C4-2B (cell line): Measurements from ENCODE around the gene GTPBP6.

Experiments used
- H3K27ac ChIP-seq: fragments of 450-650 bp; 2 replicates; pipeline ENCODE4 v1.5.1; 2017
- ZFX ChIP-seq: fragments of 450-650 bp; IDR thresholded peaks from 2 replicates; pipeline ENCODE4 v1.6.1; 2017
- TF ChIP-seq, protein P1 (sequence below): fragments of 450-650 bp; conservative IDR thresholded peaks from 2 replicates; pipeline ENCODE4 v1.5.1; 2017; ENCODE audit warnings: mild to moderate bottlenecking

The GTPBP6 gene, protein sequence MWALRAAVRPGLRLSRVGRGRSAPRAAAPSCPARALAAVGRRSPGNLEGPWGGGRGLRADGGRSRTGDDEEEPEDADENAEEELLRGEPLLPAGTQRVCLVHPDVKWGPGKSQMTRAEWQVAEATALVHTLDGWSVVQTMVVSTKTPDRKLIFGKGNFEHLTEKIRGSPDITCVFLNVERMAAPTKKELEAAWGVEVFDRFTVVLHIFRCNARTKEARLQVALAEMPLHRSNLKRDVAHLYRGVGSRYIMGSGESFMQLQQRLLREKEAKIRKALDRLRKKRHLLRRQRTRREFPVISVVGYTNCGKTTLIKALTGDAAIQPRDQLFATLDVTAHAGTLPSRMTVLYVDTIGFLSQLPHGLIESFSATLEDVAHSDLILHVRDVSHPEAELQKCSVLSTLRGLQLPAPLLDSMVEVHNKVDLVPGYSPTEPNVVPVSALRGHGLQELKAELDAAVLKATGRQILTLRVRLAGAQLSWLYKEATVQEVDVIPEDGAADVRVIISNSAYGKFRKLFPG

DNA sequence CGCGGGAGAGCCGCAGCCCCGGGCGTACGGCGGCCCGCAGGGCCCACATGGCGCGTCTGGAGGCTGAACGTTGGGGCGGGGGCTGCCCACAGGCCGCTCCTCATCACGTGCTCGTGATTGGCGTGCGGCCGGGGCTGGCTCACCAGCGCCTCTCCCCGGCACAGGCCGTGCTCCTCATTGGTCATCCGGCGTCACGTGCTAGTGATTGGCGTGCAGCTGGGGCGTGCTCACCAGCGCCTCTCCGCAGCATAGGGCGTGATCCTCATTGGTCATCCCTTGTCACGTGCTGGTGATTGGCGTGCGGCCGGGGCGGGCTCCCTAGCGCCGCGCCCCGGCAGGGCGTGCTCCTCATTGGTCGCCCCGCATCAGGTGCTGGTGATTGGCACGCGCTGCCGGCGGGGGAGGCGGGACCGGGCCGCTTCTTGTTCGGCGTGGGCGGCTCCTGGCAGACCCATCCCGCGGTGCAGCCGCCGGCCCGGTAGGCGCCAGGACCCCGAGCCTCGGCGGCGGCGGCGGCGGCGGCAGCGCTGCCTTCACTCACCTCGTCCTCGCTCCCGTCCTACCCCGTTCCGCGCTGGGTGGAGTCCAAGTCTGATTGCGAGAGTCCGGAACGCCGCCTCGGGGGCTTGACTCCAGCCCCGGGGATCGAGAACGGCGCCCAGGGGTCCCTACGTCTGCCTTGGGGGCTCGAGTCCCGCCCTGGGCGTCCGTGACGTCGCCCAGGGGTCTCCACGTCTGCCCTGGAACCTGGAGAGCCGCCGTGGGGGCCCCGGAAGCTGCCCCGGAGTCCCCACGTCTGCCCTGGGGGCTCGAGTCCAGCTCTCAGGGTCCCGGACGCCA is at the start of gene GTPBP6:
Gene GTPBP6, minus strand, starts transcription at position 58 of the 840 bp plus-strand sequence. Its CDS starts 9 bp downstream, at position 49.
- TF ChIP-seq ZFX = no peak; the same call in 1 of the 2 replicates
- TF ChIP-seq, protein P1, sequence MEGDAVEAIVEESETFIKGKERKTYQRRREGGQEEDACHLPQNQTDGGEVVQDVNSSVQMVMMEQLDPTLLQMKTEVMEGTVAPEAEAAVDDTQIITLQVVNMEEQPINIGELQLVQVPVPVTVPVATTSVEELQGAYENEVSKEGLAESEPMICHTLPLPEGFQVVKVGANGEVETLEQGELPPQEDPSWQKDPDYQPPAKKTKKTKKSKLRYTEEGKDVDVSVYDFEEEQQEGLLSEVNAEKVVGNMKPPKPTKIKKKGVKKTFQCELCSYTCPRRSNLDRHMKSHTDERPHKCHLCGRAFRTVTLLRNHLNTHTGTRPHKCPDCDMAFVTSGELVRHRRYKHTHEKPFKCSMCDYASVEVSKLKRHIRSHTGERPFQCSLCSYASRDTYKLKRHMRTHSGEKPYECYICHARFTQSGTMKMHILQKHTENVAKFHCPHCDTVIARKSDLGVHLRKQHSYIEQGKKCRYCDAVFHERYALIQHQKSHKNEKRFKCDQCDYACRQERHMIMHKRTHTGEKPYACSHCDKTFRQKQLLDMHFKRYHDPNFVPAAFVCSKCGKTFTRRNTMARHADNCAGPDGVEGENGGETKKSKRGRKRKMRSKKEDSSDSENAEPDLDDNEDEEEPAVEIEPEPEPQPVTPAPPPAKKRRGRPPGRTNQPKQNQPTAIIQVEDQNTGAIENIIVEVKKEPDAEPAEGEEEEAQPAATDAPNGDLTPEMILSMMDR = no peak
- peak within 1 kb of the TSS; percentile 97 for H3K27ac ChIP-seq

DNA sequence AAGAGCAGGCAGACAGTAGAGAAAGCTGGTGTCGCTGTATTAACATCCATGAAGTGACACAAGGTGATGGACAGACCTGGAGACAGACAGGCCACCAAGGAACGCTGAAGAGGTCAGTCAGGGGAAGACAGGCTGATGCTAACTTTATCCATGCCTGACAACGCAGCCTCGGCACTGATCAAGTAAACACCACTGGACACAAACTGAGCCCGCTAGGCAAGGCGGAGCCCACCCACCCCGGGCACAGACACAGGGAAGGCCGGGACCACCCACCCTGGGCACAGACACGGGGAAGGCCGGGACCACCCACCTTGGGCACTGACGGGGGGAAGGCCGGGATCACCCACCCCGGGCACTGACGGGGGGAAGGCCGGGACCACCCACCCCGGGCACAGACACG is 49.3 kb upstream of the GTPBP6 start:
- H3K27ac ChIP-seq = no peak overlapping the region
- TF ChIP-seq ZFX = no peak
- TF ChIP-seq, protein P1 = no peak

DNA sequence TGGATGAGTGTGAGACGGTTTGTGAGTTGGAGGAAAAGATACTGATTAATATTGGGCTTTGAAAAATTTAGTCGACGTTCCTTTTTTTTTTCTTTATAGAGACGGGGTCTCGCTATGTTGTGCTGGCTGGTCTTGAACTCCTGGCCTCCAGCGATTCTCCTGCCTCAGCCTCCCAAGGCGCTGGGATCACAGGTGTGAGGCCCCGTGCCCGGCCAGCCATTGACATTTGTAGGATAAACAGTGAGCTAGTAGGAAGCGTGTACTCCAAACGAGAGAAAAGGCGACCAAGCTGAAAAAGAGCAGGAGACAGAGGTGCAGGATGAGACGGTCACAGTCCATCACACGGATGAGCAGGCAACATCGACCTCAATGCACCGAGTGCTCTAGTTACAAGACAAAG is 48.8 kb upstream of the GTPBP6 start:
- TF ChIP-seq, protein P1 = no peak
- TF ChIP-seq ZFX = no peak
- H3K27ac ChIP-seq = no peak overlapping the region

DNA sequence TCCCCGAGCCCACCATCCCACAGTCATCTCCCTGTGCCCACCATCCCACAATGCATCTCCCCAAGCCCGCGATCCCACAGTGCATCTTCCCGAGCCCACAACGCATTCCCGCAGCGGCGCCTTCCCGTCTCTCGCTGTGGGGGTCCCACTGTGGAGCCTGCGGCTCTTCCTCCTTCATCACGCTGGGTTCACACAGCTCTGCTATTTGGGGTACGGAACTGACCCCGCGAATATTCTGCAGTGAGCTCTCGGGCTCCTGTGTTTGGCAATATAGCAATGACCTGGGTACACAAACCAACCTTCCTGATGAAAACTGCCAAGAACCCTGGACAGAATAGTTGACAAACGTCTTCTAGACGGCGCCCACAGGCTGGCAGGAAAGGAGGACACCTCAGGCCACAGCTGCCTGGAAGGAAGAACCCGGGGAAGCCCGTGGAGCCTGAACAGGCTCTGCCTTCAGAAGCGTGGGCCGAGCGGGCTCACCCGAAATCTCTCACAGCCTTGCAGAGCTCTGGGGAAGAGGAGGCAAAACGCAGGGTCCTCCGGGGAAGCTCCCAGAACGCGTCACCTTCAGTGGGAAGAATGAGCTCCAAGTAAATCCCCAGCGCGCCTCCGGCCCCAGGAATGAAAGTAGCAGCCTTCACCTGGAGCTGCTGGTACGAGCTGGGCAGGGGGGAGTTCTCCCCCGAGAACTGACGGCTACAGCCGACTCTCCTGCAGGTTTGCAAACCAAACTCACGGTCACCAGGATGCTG is 45.2 kb upstream of the GTPBP6 start:
- no peak for TF ChIP-seq ZFX
- TF ChIP-seq, protein P1 = no peak
- H3K27ac ChIP-seq = no peak overlapping the region

DNA sequence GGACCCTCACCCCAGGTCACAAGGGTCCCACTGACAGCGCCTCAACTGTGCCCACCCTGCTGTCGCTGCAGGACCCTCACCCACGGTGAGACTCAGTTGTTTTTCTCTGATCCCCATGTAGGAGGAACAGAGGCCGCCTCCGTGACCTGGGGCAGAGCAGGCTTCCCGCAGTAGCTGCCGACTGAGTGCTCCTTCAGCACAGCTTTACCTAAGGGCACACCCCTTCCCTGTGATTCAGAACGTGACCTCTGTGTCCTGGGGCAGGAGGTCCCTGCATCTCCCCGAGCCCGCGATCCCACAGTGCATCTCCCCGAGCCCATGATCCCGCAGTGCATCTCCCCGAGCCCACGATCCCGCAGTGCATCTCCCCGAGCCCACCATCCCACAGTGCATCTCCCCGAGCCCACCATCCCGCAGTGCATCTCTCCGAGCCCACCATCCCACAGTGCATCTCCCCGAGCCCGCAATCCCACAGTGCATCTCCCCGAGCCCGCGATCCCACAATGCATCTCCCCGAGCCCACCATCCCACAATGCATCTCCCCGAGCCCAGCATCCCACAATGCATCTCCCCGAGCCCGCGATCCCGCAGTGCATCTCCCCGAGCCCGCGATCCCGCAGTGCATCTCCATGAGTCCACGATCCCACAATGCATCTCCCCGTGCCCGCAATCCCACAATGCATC is 44.5 kb upstream of the GTPBP6 start:
- no peak for TF ChIP-seq ZFX
- TF ChIP-seq, protein P1 = no peak
- no peak overlapping the region for H3K27ac ChIP-seq

DNA sequence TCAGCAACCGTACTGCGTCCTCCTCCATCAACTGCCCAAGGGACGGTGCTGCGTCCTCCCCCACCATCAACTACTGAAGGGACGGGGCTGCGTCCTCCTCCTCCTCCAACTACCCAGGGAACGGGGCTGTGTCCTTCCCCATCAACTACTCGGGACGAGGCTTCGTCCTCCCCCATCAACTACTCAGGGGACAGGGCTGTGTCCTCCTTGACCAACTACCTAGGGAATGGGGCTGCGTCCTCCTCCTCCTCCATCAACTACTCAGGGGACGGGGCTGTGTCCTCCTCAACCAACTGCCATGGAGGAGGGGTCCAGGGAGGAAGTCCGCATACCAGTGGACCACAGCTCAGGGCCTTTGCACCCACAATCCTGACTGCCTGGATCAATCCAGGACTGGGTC is 43.8 kb upstream of the GTPBP6 start:
- no peak for TF ChIP-seq ZFX
- TF ChIP-seq, protein P1 = no peak
- no peak overlapping the region for H3K27ac ChIP-seq
